T47D (cell line): ENCODE data around the gene PRKN.
A peak's percentile ranks its signal among the peaks of the same experiment; 100 is the strongest.

ENCODE experiments used
- DNase-seq, 2 experiments: peaks; one replicate each; pipeline versions ENCODE4 v3.0.0 to v3.0.0-alpha.2; 2011 to 2012; ENCODE audit warnings: low read depth in 1 of 2, low spot score in 1 of 2
- JUND ChIP-seq: IDR thresholded peaks from 2 replicates; pipeline ENCODE4 v1.6.1; 2012; ENCODE audit warnings: low read depth
- in situ Hi-C: cut with HindIII; loops from 2 replicates; pipeline ENCODE4 v1.10.0; 2016; ENCODE audit warnings: low sequenced_read_pairs, low pct_unique_long_range_greater_than_20kb

The PRKN gene

DNA sequence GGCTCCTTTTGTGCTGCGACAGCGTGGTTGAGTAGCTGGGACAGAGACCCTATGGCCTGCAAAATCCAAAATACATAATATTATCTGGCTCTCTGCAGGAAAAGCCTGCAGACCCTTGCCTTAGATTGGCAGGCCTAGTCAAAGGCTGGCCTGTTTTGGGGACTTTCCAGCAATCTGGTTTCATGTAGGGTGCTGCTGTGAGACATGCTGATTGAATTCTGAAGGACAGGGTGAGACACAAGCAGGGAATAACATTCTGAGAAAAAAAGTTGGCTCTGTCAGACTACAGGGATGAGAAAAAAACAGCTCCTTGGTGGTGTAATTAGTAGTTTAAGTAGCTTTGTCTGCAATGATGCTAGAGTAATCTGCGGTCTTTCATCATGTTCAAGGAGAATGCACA, 1051.0 kb downstream of the PRKN start:
- no peak for TF ChIP-seq JUND
- no peak for DNase-seq
- in situ Hi-C loops, result no loop called here

DNA sequence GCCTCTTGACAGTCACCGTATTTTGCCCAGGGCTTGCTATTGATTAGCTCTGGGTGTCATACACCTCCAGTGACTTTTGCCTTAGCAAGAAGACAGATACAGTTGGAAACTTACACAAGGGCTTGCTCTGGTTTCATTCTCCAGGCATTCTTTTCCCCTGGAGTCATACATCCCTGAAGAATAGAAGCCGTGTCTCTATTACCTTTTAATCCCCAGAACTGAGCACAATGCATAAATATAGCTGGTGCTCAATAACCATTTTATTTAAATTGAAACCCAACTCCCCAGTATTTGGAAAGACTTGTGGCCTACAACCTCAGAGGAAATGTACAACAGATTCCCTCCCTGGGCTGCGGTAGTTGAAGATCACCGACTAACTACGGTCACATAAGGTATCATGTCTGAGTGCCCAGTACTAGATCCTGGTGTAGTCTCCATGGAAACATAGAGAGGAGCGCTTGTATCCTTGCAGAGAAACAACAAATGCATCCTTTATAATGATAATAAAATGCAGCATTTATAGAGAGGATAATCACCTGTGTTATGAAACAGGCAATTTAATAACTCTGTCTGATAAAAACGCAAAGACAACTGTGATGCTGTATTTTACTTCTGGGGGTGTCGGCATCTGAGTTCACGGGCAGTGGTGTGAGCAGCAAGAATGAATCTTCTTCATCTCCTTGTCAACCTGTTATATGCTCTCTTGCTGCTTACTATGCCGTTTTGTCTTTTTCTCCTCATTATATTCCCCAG, 1052.5 kb downstream of the PRKN start:
- in situ Hi-C loops, result no loop called here
- no peak for DNase-seq
- TF ChIP-seq JUND, result no peak

DNA sequence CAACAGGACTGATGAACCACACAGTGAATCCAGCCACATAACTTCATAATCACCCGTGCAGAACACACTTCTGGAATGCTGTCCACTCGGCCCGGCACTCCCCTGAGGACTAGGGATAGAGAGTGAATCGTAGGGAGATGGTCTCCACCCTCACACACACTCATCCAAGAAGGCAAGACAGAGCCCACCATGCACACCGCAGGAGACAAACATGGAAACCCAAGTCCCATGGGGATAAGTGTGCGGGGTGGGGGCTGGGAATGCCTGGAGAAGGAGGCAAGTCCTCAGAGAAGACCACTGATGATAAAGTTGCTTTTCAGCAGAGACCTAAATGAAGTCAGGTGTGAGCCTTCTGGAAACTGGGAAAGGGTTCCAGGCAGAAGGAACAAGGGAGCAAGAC, 1054.5 kb downstream of the PRKN start:
- no peak for DNase-seq
- in situ Hi-C loops, result no loop called here
- no peak for TF ChIP-seq JUND

DNA sequence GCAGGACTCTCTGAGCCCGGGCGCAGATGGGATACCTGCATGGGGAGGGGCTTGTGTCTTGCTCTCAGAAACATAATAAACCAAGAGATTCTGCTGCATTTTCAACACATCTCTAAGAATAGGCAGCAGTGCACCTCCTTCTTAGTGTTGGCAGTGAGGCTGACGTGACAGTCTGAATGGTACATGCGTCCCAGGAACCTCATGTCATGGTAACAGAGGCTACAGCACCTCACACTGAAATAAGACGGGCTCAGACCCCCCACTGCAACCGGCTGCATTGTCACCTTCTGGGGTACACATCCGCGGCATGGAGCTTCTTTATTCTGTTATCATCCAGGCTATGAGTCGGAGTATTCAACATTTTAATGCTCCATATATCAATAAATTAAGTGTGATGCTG, 1056.4 kb downstream of the PRKN start:
- no peak for DNase-seq
- in situ Hi-C loops, result no loop called here
- TF ChIP-seq JUND, result no peak

DNA sequence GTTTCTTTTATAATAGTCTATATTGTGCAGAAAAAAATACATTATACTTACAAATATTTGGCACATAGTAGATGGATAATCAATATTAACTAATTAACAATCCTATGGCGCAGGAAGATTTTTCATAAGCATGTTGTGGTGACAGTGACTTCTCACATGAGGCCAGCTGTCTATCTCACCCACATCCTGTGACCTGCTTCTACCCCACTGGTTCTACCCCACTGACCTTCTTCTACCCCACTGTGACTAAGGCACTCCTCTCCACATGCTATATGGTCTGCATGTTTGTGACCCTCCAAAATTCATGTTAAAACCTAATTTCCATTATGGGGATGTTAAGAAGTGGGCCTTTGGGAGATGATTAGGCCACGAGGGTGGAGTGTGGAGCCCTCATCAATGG, 1058.9 kb downstream of the PRKN start:
- no peak for TF ChIP-seq JUND
- DNase-seq, result no peak
- in situ Hi-C loops, result no loop called here

DNA sequence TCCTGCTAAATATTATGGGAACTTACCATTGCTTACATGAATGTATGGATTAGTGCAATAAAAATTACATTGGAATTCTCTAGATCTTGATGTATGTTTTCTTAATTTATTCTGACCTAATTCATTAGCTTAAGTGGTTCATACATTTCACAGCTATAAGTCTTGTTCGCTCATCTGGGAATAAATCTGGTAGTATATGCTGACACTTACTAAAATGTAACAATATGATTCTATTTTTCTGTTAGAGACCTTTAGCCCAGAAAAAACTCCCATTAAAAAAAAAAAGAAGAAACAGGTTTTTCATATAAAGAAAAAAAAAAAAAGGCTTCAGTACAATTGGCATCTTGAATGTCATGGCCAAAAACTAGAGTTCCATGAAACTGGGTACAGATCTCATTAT, 1059.6 kb downstream of the PRKN start:
- no peak for TF ChIP-seq JUND
- in situ Hi-C loops, result no loop called here
- DNase-seq, result no peak

DNA sequence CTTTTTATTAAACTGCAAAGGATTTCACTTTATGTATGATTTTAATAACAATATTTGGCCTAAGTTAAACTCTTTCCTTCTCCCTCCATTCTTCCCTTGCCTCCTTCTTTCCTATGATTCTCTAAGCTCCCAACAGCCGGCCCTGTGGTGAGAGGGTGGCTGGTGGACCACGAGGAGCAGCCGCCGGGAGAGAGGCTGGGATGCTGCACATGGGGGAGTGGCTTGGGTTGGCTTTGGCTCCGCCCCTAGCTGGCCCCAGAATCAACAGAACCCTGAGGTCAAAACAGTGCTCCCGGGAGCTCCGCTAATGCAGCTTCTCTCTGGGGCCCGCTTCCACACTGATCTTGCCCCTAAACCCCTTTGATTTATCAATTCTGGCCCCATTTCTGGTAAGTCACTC, 1063.9 kb downstream of the PRKN start:
- in situ Hi-C loops, result no loop called here
- no peak for TF ChIP-seq JUND
- no peak for DNase-seq

DNA sequence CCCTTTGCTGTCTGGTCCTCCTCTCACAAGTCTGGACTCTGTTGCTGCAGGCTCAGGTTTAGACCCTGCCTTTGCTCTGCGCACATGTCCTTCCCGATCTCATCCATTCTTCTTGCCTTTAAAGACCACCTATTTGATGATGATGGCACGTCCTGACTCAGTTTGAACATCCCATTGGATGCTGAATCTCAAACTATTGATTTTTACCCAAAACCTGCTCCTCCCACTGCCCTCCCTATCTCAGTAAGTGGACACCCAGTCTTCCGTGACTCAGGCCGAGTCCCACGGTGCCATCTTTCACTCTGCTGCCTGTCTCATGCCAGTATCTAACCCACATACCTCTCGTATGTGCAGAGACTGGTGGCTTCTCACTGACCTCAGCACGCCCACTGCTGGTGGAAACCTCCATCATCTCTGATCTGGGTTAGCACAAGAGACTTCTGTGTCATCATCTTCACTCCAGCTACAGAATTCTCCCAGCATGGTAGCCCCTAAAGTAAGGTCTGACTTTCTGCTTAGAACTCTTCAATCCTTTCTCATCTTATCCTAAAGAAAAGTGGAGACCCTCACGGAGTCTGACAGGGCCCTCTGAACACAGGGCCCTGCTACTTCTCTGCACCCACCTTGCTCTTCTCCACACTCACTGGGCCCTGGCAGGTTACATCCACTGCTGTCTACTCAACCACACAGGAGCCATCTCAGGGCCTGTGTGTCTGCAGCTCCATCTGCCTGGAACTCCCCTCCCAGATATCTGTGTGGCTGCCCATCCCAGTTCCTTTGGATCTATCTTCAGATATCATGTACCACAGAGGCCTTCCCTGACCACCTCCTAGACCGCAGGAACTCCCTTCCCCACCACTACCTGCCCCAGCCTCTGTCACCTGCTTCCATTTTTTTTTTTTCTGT, 1066.6 kb downstream of the PRKN start:
- DNase-seq, result peak in 1 of 2 experiments; percentile 19
- in situ Hi-C loops, result no loop called here
- TF ChIP-seq JUND, result no peak

DNA sequence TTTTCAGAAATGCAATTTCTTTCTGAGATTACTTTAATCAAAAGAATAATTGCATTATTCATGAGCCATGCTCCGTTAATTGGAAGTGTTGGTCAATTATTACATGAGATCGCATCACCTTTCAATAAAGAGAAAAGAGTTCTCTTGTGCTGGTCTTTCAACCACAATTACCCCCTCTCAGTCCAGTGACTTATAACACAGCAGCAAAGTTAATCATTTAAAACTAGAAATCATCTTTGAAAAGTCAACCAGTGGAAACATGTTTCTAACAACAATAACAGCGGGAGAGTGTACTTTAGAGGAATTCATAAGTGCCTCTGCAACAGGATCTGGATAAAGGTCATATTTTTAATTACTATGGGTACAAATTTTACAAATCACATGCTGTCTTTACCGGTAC, 1069.4 kb downstream of the PRKN start:
- in situ Hi-C loops, result no loop called here
- no peak for TF ChIP-seq JUND
- no peak for DNase-seq

DNA sequence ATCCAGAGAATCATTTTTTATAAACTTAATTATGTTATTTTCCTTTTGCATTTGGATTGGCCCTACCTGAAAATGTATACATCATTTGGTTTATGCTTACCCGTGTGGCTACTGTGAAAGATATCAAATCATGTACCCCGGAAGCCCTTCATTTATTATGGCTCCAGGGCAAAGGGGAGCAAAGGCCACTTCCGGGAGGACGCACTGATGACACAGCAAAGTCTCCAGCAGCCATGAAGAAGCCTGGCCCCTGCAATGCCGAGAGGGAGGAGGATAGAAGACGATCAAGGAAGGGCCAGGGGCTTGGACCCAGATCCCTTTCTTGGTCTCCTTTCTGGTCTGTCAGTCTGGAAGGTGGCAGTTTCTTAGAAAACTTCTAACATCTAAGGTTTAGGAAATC, 1073.4 kb downstream of the PRKN start:
- DNase-seq, result no peak
- TF ChIP-seq JUND, result no peak
- in situ Hi-C loops, result no loop called here

DNA sequence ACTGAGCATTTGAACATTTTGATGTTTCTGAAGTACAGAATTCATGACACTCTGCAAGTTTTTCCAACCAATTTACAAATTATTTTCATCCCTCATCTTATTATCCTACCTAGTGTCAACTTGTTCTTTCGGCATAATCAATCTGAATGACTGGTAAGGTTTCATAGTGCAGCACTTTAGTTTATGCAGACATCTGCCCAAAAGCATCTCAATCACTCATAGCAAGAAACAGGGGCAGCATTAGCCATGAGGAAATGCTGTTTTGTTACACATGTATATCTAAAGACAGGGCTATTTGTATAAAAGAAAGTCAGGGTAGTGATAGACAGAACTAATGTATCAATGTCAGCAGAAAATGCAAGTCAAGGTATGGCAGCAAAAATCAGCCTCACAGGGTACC, 1075.6 kb downstream of the PRKN start:
- in situ Hi-C loops, result no loop called here
- TF ChIP-seq JUND, result no peak
- no peak for DNase-seq

DNA sequence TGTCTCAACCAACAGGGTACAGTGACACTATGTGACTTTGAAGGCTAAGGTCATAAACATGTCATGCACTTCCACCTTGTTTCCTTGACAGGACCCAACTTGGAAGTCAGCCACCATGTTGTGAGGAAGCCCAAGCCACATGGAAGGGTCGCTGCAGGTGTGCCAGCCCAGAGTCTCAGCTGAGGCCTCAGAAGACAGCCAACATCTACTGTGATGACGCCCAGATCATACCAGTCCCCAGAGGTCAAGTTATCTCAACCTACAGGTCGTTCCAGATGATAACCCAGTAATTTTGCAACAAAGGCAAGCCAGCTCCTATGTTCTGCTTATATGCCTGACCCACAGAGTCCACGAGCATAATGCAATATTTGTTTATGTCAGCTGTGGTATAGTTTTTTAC, 1077.7 kb downstream of the PRKN start:
- in situ Hi-C loops, result no loop called here
- TF ChIP-seq JUND, result no peak
- no peak for DNase-seq

DNA sequence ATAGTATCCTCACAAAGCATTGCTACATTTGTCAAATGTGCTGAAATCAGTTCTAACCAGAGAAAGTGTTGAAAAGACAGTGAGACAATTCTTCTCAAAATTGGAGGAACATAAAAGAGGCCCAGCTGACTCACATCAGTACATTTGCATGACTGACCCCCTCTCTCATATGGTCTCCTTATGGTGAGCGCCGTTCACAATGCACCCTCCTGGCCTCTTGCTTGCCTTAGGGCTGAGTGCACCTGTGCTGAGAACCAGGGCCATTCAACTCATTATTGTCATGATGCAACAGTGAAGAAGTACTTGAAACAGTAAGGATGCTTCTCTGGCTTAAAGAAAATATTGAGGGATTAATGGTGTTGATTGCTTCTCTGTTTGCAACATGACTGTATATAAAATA, 1078.5 kb downstream of the PRKN start:
- no peak for TF ChIP-seq JUND
- no peak for DNase-seq
- in situ Hi-C loops, result no loop called here
